Measurements from ENCODE around the gene APOBR. TPM values are rescaled to one million over a fixed set of nuclear protein-coding genes. Genes with fewer than 3 reads are reported as not detected.
"Not testable (repeated sequence)": the region's sequence is repeated elsewhere in the genome, so short reads cannot be mapped to it uniquely, and the experiment has no call there.

The APOBR gene
- total and polyA plus RNA-seq, 2 donors (not counting 1 experiment from before 2014, with no cell fraction given): 0.81 to 2.6 TPM

DNA sequence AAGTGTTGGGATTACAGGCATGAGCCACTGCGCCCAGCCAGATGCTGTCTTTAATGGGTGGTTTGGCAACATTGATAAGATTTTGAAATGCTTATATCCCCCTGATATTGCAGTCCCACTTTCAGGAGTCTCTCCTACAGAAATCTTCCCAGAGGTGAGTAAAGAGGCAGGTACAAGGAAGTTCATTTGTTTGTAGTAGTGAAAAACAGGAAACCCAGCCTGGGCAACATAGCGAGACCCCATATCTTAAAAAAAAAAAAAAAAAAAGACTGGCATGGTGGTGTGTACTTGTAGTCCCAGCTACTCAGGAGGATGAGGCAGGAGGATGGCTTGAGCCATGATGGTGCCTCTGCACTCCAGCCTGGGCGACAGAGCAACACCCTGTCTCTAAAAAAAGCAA lies 50.6 kb downstream of the APOBR start:
- ChIA-PET POLR2A (interaction anchor here (0.7 kb wide), 1 partner anchor 23 kb away, joined by 5 read pairs; no protein-coding TSS in a partner anchor), CTCF (no interaction called here)
- TF ChIP-seq EZH2 (IDR thresholded peaks at IDR 0.05; ENCODE audit: borderline replicate concordance, insufficient read depth, low read depth, low read length, poor library complexity, severe bottlenecking): no peak
- TF ChIP-seq CTCF (IDR thresholded peaks at IDR 0.05): no peak
- Histone ChIP-seq H2AFZ (ENCODE audit: insufficient read depth, low read depth, low read length, poor library complexity, severe bottlenecking) (no peak overlapping the region), H3K36me3 (replicated peaks in 1 of 2; ENCODE audit: control extremely low read depth in 1 of 2, control insufficient read depth in 1 of 2, extremely low read depth in 1 of 2, insufficient read depth in 2 of 2, low read length in 1 of 2) (no peaks in the 10 kb centered on the region), H3K4me3 (ENCODE audit: control extremely low read depth in 1 of 5, extremely low read depth in 1 of 5, insufficient read depth in 1 of 5, low read depth in 2 of 5, low read length in 4 of 5) (no peak overlapping the region), H3K9me3 (ENCODE audit: control extremely low read depth in 1 of 3, control insufficient read depth in 2 of 3, insufficient read depth in 1 of 3, low read length in 2 of 3) (no peaks in the 10 kb centered on the region), H3K79me2 (ENCODE audit: control insufficient read depth, insufficient read depth, low read length) (no peaks in the 10 kb centered on the region), H3K4me1 (ENCODE audit: control insufficient read depth in 2 of 2, insufficient read depth in 2 of 2, low read length in 2 of 2) (peaks cover 0 to 8% of the 10 kb centered on the region in 2 donors), H4K20me1 (ENCODE audit: control insufficient read depth, insufficient read depth, low read length, poor library complexity, severe bottlenecking) (no peaks in the 10 kb centered on the region), H3K27me3 (replicated peaks in 1 of 4; ENCODE audit: control extremely low read depth in 1 of 4, control insufficient read depth in 3 of 4, insufficient read depth in 4 of 4, low read length in 3 of 4) (peaks cover 0 to 3% (median 0%) of the 10 kb centered on the region in 4 experiments), H3K9ac (ENCODE audit: low read length) (no peak overlapping the region), H3K27ac (ENCODE audit: low read length in 2 of 2) (no peak overlapping the region), H3K4me2 (replicated peaks; ENCODE audit: low read depth, low read length, poor library complexity, severe bottlenecking) (no peak overlapping the region)
- Mint-ChIP-seq H3K4me3 (no peak overlapping the region), H3K27me3 (peaks cover 28% of the 10 kb centered on the region), H3K4me1 (peaks cover 9% of the 10 kb centered on the region), H3K27ac (no peak overlapping the region), H3K9me3 (ENCODE audit: insufficient read depth) (no peaks in the 10 kb centered on the region)
- no peak for DNase-seq
- WGBS (ENCODE audit: insufficient coverage): 71% methylated on average over 1 of the region's 3 CpGs
- intact Hi-C loops (cut with micrococcal nuclease): no loop called here
- ATAC-seq (ENCODE audit: low read depth): no peak

- H3K4me1 ChIP-seq (ENCODE audit: control insufficient read depth in 2 of 2, insufficient read depth in 2 of 2, low read length in 2 of 2); H3K36me3 ChIP-seq (replicated peaks in 1 of 2; ENCODE audit: control extremely low read depth in 1 of 2, control insufficient read depth in 1 of 2, extremely low read depth in 1 of 2, insufficient read depth in 2 of 2, low read length in 1 of 2); CTCF ChIA-PET; POLR2A ChIA-PET; H4K20me1 ChIP-seq (ENCODE audit: control insufficient read depth, insufficient read depth, low read length, poor library complexity, severe bottlenecking); H3K27me3 ChIP-seq (replicated peaks in 1 of 4; ENCODE audit: control extremely low read depth in 1 of 4, control insufficient read depth in 3 of 4, insufficient read depth in 4 of 4, low read length in 3 of 4); H3K9ac ChIP-seq (ENCODE audit: low read length); H3K9me3 ChIP-seq (ENCODE audit: control extremely low read depth in 1 of 3, control insufficient read depth in 2 of 3, insufficient read depth in 1 of 3, low read length in 2 of 3); H3K79me2 ChIP-seq (ENCODE audit: control insufficient read depth, insufficient read depth, low read length); intact Hi-C loops (cut with micrococcal nuclease); H3K4me2 ChIP-seq (replicated peaks; ENCODE audit: low read depth, low read length, poor library complexity, severe bottlenecking); ATAC-seq (ENCODE audit: low read depth); H3K4me3 ChIP-seq (ENCODE audit: control extremely low read depth in 1 of 5, extremely low read depth in 1 of 5, insufficient read depth in 1 of 5, low read depth in 2 of 5, low read length in 4 of 5); H3K27ac ChIP-seq (ENCODE audit: low read length in 2 of 2); DNase-seq; H3K4me3 Mint-ChIP-seq; H3K9me3 Mint-ChIP-seq (ENCODE audit: insufficient read depth); H3K27ac Mint-ChIP-seq; H3K4me1 Mint-ChIP-seq; H2AFZ ChIP-seq (ENCODE audit: insufficient read depth, low read depth, low read length, poor library complexity, severe bottlenecking): not testable (repeated sequence)
- H3K27me3 Mint-ChIP-seq: peaks cover 25% of the 10 kb centered on the region
- 87% methylated on average over 6 of the region's 7 CpGs for WGBS (ENCODE audit: insufficient coverage)
Measured at GRCh38 chr16:28545964-28546363, 51.5 kb downstream of the APOBR start.

Data from B cell (primary cell).